DND-41 (cell line): ENCODE results near the gene RPUSD1.

Source experiments
- ATAC-seq: fragments of 200-7000 bp; cut with Tn5 transposase; 3 replicates; pipeline ENCODE4 v1.9.1; 2021; ENCODE audit warnings: low read depth; ENCODE audit not compliant: insufficient read depth
- DNase-seq: peaks from one replicate; pipeline ENCODE4 v3.0.0-alpha.2; 2020
- H2AFZ ChIP-seq: 2 replicates; pipeline ENCODE4 v1.6.0; 2012; ENCODE audit warnings: low read depth, low read length
- H3K27ac ChIP-seq: 2 replicates; pipeline ENCODE4 v1.5.1; 2012; ENCODE audit warnings: low read length, inconsistent platforms
- H3K27me3 ChIP-seq: fragments of 200-600 bp; sonication (generic); 2 replicates; pipeline ENCODE4 v1.6.0; 2012; ENCODE audit warnings: low read length, mild to moderate bottlenecking, inconsistent platforms; ENCODE audit not compliant: insufficient read depth, poor library complexity
- H3K36me3 ChIP-seq: 2 replicates; pipeline ENCODE4 v1.5.1; 2012; ENCODE audit warnings: low read length, inconsistent platforms; ENCODE audit not compliant: insufficient read depth
- H3K4me1 ChIP-seq: 2 replicates; pipeline ENCODE4 v1.5.1; 2012; ENCODE audit warnings: mild to moderate bottlenecking, low read length; ENCODE audit not compliant: insufficient read depth
- H3K4me2 ChIP-seq: 2 replicates; pipeline ENCODE4 v1.6.0; 2012; ENCODE audit warnings: mild to moderate bottlenecking, moderate library complexity, low read length, inconsistent platforms; ENCODE audit not compliant: insufficient read depth
- H3K4me3 ChIP-seq, 2 experiments: fragments of 200-600 bp in 1 of 2; shearing (Covaris generic) in 1 of 2; 2 replicates each; pipeline ENCODE4 v1.5.1; 2012 to 2016; ENCODE audit warnings: inconsistent platforms in 2 of 2, low read length in 2 of 2, mild to moderate bottlenecking in 2 of 2, low read depth in 1 of 2, moderate library complexity in 1 of 2
- H3K79me2 ChIP-seq: 2 replicates; pipeline ENCODE4 v1.6.0; 2012; ENCODE audit warnings: low read length, inconsistent platforms; ENCODE audit not compliant: insufficient read depth
- H3K9ac ChIP-seq: 2 replicates; pipeline ENCODE4 v1.6.0; 2012; ENCODE audit warnings: low read depth, mild to moderate bottlenecking, inconsistent platforms, low read length, moderate library complexity
- H3K9me3 ChIP-seq: 2 replicates; pipeline ENCODE4 v1.5.1; 2012; ENCODE audit warnings: low read length, moderate library complexity, mild to moderate bottlenecking, inconsistent platforms; ENCODE audit not compliant: insufficient read depth, severe bottlenecking
- H4K20me1 ChIP-seq: 2 replicates; pipeline ENCODE4 v1.6.0; 2012; ENCODE audit warnings: low read length; ENCODE audit not compliant: insufficient read depth
- CTCF ChIP-seq: IDR thresholded peaks from 2 replicates; pipeline ENCODE4 v1.5.1; 2012; ENCODE audit warnings: borderline replicate concordance, low read length, moderate library complexity, mild to moderate bottlenecking; ENCODE audit not compliant: poor library complexity, severe bottlenecking; ENCODE audit errors: extremely low read depth
- EZH2 ChIP-seq: IDR thresholded peaks from 3 replicates; pipeline ENCODE4 v1.6.1; 2012; ENCODE audit warnings: borderline replicate concordance, low read depth, mild to moderate bottlenecking, moderate library complexity, low read length, inconsistent platforms; ENCODE audit not compliant: severe bottlenecking

RPUSD1 gene

GRCh38 chr16:735982-736453, 52.2 kb downstream of the RPUSD1 start:
- Histone ChIP-seq H3K27me3 (no peaks in the 10 kb centered on the region), H3K79me2 (peaks cover 18% of the 10 kb centered on the region), H4K20me1 (peaks cover 4% of the 10 kb centered on the region; the same call in 1 of the 2 replicates), H3K9me3 (no peaks in the 10 kb centered on the region), H3K36me3 (peaks cover 75% of the 10 kb centered on the region), H3K4me1 (peaks cover 14% of the 10 kb centered on the region), H3K4me2 (no peak overlapping the region), H3K9ac (no peak overlapping the region), H3K27ac (no peak overlapping the region), H3K4me3 (no peak overlapping the region), H2AFZ (no peak overlapping the region)
- ATAC-seq: no peak
- no peak for DNase-seq
- TF ChIP-seq EZH2 (no peak), CTCF (no peak)

- Histone ChIP-seq H3K4me1 (peaks cover 11% of the 10 kb centered on the region), H4K20me1 (peaks cover 9% of the 10 kb centered on the region; the same call in 1 of the 2 replicates), H3K27ac (no peak overlapping the region), H3K27me3 (no peaks in the 10 kb centered on the region), H3K9ac (no peak overlapping the region), H3K9me3 (no peaks in the 10 kb centered on the region), H3K36me3 (peaks cover 81% of the 10 kb centered on the region), H3K4me3 (no peak overlapping the region), H3K79me2 (peaks cover 13% of the 10 kb centered on the region), H3K4me2 (no peak overlapping the region), H2AFZ (no peak overlapping the region)
- ATAC-seq (no peak), DNase-seq (no peak)
- TF ChIP-seq CTCF (no peak), EZH2 (no peak)
Measured at GRCh38 chr16:734981-735881, 53.0 kb downstream of the RPUSD1 start.
